Cardiac fibroblast (primary cell): ENCODE results near the gene AFF3.

Experiments
- DNase-seq, 2 donors: peaks; one replicate each; pipeline versions ENCODE4 v3.0.0 to v3.0.0-alpha.2; 2010; ENCODE audit warnings: low read depth in 2 of 2
- H3K4me3 ChIP-seq, 2 donors: replicated peaks in 1 of 2; 1 replicate in 1 of 2; 2 replicates in 1 of 2; pipeline ENCODE4 v1.5.1; 2011; ENCODE audit warnings: low read depth in 2 of 2, low read length in 2 of 2, mild to moderate bottlenecking in 2 of 2, moderate library complexity in 1 of 2
- CTCF ChIP-seq: IDR thresholded peaks from one replicate; pipeline ENCODE4 v1.5.1; 2011; ENCODE audit warnings: low read depth, mild to moderate bottlenecking, low read length, inconsistent platforms

The AFF3 gene

GRCh38 chr2:99600981-99601651 lies 541.3 kb downstream of the AFF3 start:
- H3K4me3 ChIP-seq: no peak overlapping the region
- no peak for TF ChIP-seq CTCF
- no peak for DNase-seq

GRCh38 chr2:99598441-99598840 lies 543.9 kb downstream of the AFF3 start:
- no peak for DNase-seq
- TF ChIP-seq CTCF: no peak
- no peak overlapping the region for H3K4me3 ChIP-seq

- no peak for DNase-seq
- TF ChIP-seq CTCF: no peak
- H3K4me3 ChIP-seq: no peak overlapping the region
Observed at GRCh38 chr2:99597616-99598015, 544.8 kb downstream of the AFF3 start.

- H3K4me3 ChIP-seq: no peak overlapping the region
- DNase-seq: no peak
- no peak for TF ChIP-seq CTCF
Observed at GRCh38 chr2:99595373-99595772, 547.0 kb downstream of the AFF3 start.

- no peak for DNase-seq
- H3K4me3 ChIP-seq: no peak overlapping the region
- TF ChIP-seq CTCF: no peak
Observed at GRCh38 chr2:99593692-99594427, 548.5 kb downstream of the AFF3 start.

GRCh38 chr2:99576775-99577174 lies 565.6 kb downstream of the AFF3 start:
- H3K4me3 ChIP-seq: no peak overlapping the region
- TF ChIP-seq CTCF: no peak

More at GRCh38 chr2:99576775-99577174, 565.6 kb downstream of the AFF3 start:
- no peak for DNase-seq
